OCI-LY7 (cell line): Measurements from ENCODE around the gene SLC9A9. TPM values are rescaled to one million over a fixed set of nuclear protein-coding genes. Genes with fewer than 3 reads are reported as not detected.
A peak's percentile ranks its signal among the peaks of the same experiment; 100 is the strongest.

ENCODE experiments used
- BruUV-seq: library from RNA; stranded (reverse); fragments of 400-500 nt; replicated peaks from 2 replicates; lab custom pipeline; 2021; lab: Mats Ljungman, UMichigan
- CTCF ChIA-PET: fragments of 300-600 bp; sonication (Branson Sonifier 250); formaldehyde crosslinking; loops from one replicate; lab custom pipeline; 2022; ENCODE audit warnings: antibody characterized with exemption; ENCODE audit not compliant: unreplicated experiment; lab: Charles Lee
- POLR2A ChIA-PET: fragments of 300-600 bp; sonication (Branson Sonifier 250); formaldehyde crosslinking; loops from one replicate; lab custom pipeline; 2022; ENCODE audit warnings: antibody characterized with exemption; lab: Charles Lee
- DNase-seq: peaks from one replicate; pipeline ENCODE4 v3.0.0-alpha.2; 2015; ENCODE audit warnings: low spot score
- H2AFZ ChIP-seq: fragments of 200-600 bp; sonication (generic), shearing (Covaris generic); 2 replicates; pipeline ENCODE4 v1.6.1; 2014; ENCODE audit warnings: mild to moderate bottlenecking, antibody characterized with exemption, low read length, moderate library complexity
- H3K27ac ChIP-seq: fragments of 200-600 bp; sonication (generic); 2 replicates; pipeline ENCODE4 v1.5.1; 2014; ENCODE audit warnings: mixed run types, low read depth, mild to moderate bottlenecking, moderate library complexity, low read length, inconsistent platforms; ENCODE audit not compliant: poor library complexity, severe bottlenecking
- H3K36me3 ChIP-seq: fragments of 200-600 bp; sonication (generic); 2 replicates; pipeline ENCODE4 v1.6.1; 2014; ENCODE audit warnings: mild to moderate bottlenecking, antibody characterized with exemption, low read length, moderate library complexity, mixed read lengths; ENCODE audit not compliant: insufficient read depth
- H3K4me1 ChIP-seq: fragments of 200-600 bp; sonication (generic); 2 replicates; pipeline ENCODE4 v1.5.1; 2014; ENCODE audit warnings: mild to moderate bottlenecking, low read length; ENCODE audit not compliant: insufficient read depth, poor library complexity, severe bottlenecking
- H3K4me2 ChIP-seq: fragments of 200-600 bp; sonication (generic); 2 replicates; pipeline ENCODE4 v1.6.1; 2014; ENCODE audit warnings: mild to moderate bottlenecking, low read length
- H3K4me3 ChIP-seq: fragments of 200-600 bp; sonication (generic); 2 replicates; pipeline ENCODE4 v1.5.1; 2014; ENCODE audit warnings: mild to moderate bottlenecking, low read depth, low read length; ENCODE audit not compliant: poor library complexity, severe bottlenecking
- H3K79me2 ChIP-seq: fragments of 200-600 bp; sonication (generic); 2 replicates; pipeline ENCODE4 v1.6.1; 2016; ENCODE audit warnings: low read depth, mild to moderate bottlenecking, low read length, moderate library complexity, mixed read lengths; ENCODE audit not compliant: insufficient read depth
- H3K9me2 ChIP-seq: fragments of 200-600 bp; sonication (generic); 2 replicates; pipeline ENCODE4 v1.6.1; 2016; ENCODE audit warnings: mild to moderate bottlenecking, low read length, mixed read lengths; ENCODE audit not compliant: insufficient read depth
- H3K9me3 ChIP-seq: fragments of 200-600 bp; sonication (generic); 2 replicates; pipeline ENCODE4 v1.6.1; 2014; ENCODE audit warnings: mild to moderate bottlenecking, mixed run types, low read length, mixed read lengths
- H4K20me1 ChIP-seq: fragments of 200-600 bp; sonication (generic); 2 replicates; pipeline ENCODE4 v1.6.1; 2014; ENCODE audit warnings: mild to moderate bottlenecking, antibody characterized with exemption, low read length, moderate library complexity, mixed read lengths; ENCODE audit not compliant: insufficient read depth
- EZH2phosphoT487 ChIP-seq: fragments of 200-600 bp; sonication (generic); IDR thresholded peaks from 2 replicates; pipeline ENCODE4 v1.6.1; 2018; ENCODE audit warnings: low read depth, borderline replicate concordance, mild to moderate bottlenecking, mixed run types, antibody characterized with exemption, low read length, moderate library complexity, mixed read lengths
- intact Hi-C: fragments of 100-400 bp; cut with micrococcal nuclease; formaldehyde crosslinking; loops from one replicate; pipeline ENCODE4 v1.10.0; 2022; ENCODE audit not compliant: unreplicated experiment
- total RNA-seq, 2 experiments: library from RNA; depleted of rRNA in 1 of 2; stranded (reverse); fragments of >200 nt in 1 of 2; shearing (Covaris generic) in 1 of 2; gene quantifications; 2 replicates each; pipeline ENCODE4 v1.2.3, GENCODE V29; 2014 to 2022
- TF ChIP-seq, protein P1 (sequence below): fragments of 200-600 bp; sonication (generic); conservative IDR thresholded peaks from 2 replicates; pipeline ENCODE4 v1.5.1; 2014; ENCODE audit warnings: mild to moderate bottlenecking, antibody characterized with exemption, low read length, moderate library complexity, mixed read lengths

Gene SLC9A9
- total RNA-seq, 2 experiments from 2014 or later: 9.3 to 14.8 TPM

DNA sequence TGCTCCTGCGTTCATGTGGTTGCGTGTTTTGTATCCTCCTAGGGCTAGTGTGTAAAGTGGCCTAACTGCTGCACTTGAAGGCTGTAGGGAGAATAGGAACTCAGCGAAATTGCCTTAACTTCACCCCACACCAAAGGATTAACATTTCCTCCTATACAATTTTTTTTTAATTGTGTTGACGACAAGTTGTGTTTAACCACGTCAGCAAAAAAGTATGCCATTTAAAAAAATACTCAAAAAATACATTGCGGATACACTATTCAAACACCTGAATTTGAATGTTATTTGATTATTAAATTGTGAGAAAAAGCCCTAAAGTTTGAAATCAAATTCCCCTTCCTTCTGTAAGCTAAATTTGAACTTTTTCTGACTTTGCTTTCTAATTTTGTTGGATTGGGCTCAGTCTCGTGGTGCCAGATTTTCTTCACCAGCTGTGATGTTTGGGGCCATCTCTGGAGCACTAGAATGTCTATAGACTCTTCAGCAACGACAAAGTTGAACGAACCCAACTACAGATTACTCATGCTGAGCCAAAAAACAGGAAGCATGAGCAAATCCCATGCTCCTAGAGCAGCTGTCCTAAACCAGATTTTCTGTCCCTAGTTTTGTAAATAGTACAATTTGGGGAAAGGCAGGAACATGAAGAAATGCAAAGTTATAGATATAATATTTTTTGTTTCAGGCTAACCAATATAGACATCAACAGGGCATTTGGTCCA is 8.1 kb upstream of the SLC9A9 start:
- POLR2A ChIA-PET: no interaction called here
- Histone ChIP-seq H4K20me1 (no peaks in the 10 kb centered on the region), H3K9me3 (no peaks in the 10 kb centered on the region), H3K9me2 (no peaks in the 10 kb centered on the region), H3K79me2 (no peaks in the 10 kb centered on the region), H3K4me3 (no peak overlapping the region), H3K4me2 (no peak overlapping the region), H3K36me3 (no peaks in the 10 kb centered on the region), H2AFZ (no peak overlapping the region), H3K4me1 (no peaks in the 10 kb centered on the region), H3K27ac (no peak overlapping the region)
- CTCF ChIA-PET: no interaction called here
- DNase-seq: no peak
- intact Hi-C loops: no loop called here
- no TSS peak for BruUV-seq
- TF ChIP-seq, protein P1, sequence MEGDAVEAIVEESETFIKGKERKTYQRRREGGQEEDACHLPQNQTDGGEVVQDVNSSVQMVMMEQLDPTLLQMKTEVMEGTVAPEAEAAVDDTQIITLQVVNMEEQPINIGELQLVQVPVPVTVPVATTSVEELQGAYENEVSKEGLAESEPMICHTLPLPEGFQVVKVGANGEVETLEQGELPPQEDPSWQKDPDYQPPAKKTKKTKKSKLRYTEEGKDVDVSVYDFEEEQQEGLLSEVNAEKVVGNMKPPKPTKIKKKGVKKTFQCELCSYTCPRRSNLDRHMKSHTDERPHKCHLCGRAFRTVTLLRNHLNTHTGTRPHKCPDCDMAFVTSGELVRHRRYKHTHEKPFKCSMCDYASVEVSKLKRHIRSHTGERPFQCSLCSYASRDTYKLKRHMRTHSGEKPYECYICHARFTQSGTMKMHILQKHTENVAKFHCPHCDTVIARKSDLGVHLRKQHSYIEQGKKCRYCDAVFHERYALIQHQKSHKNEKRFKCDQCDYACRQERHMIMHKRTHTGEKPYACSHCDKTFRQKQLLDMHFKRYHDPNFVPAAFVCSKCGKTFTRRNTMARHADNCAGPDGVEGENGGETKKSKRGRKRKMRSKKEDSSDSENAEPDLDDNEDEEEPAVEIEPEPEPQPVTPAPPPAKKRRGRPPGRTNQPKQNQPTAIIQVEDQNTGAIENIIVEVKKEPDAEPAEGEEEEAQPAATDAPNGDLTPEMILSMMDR: no peak
- TF ChIP-seq EZH2phosphoT487: no peak

- H4K20me1 ChIP-seq: no peaks in the 10 kb centered on the region
- H3K4me2 ChIP-seq: no peak overlapping the region
- ChIA-PET CTCF (no interaction called here), POLR2A (no interaction called here)
- H3K79me2 ChIP-seq: no peaks in the 10 kb centered on the region
- H3K9me3 ChIP-seq: no peaks in the 10 kb centered on the region
- DNase-seq: no peak
- intact Hi-C loops: no loop called here
- H2AFZ ChIP-seq: no peak overlapping the region
- H3K27ac ChIP-seq: no peak overlapping the region
- no peak overlapping the region for H3K4me3 ChIP-seq
- H3K36me3 ChIP-seq: no peaks in the 10 kb centered on the region
- no peaks in the 10 kb centered on the region for H3K9me2 ChIP-seq
- no TSS peak for BruUV-seq
- no peaks in the 10 kb centered on the region for H3K4me1 ChIP-seq
- TF ChIP-seq EZH2phosphoT487: no peak
- TF ChIP-seq, protein P1: no peak
Measured at GRCh38 chr3:143855183-143855582, 6.9 kb upstream of the SLC9A9 start.

- Histone ChIP-seq H3K4me1 (peaks cover 22% of the 10 kb centered on the region), H2AFZ (0 out of 2 replicates have a peak overlapping the region, but pooled peaks have one; percentile 100), H4K20me1 (no peaks in the 10 kb centered on the region), H3K36me3 (no peaks in the 10 kb centered on the region), H3K4me2 (no peak overlapping the region), H3K79me2 (no peaks in the 10 kb centered on the region), H3K9me3 (no peaks in the 10 kb centered on the region), H3K4me3 (no peak overlapping the region), H3K9me2 (no peaks in the 10 kb centered on the region), H3K27ac (no peak overlapping the region)
- BruUV-seq: no TSS peak
- ChIA-PET CTCF (no interaction called here), POLR2A (interaction anchor here (0.9 to 1.4 kb wide), 2 partner anchors 10 to 120 kb away, joined by 4 read pairs; partner anchors contain the start of gene DIPK2A)
- TF ChIP-seq EZH2phosphoT487: no peak
- no peak for DNase-seq
- intact Hi-C loops: no loop called here
Measured at GRCh38 chr3:143851331-143852017, 3.2 kb upstream of the SLC9A9 start.
